NCI-H2107 treated with DMSO at 0.1 percent for 48 hours (cell line): Measurements from ENCODE around the gene ITK.

ENCODE experiments used
- DNase-seq: peaks from one replicate; lab custom pipeline; 2025; ENCODE audit not compliant: unreplicated experiment; lab: John Stamatoyannopoulos, UW

The ITK gene

DNA sequence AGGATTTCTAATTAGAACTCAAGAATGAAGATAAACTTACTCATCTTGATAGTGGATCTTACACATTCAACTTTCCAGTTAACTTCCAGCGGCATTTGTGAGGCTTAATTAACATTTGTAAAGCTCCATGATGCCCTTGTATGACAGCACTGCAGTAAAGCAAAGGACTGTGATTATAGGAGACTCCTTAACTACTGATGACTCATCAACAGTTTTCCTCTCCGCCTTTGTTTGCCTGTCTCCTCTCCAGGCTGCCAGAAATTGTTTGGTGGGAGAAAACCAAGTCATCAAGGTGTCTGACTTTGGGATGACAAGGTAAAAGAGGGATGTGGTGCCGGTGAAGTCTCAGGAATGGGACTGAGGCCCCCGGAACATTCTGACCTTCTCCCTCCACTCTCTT is 64.8 kb downstream of the ITK start:
- DNase-seq: no peak

DNA sequence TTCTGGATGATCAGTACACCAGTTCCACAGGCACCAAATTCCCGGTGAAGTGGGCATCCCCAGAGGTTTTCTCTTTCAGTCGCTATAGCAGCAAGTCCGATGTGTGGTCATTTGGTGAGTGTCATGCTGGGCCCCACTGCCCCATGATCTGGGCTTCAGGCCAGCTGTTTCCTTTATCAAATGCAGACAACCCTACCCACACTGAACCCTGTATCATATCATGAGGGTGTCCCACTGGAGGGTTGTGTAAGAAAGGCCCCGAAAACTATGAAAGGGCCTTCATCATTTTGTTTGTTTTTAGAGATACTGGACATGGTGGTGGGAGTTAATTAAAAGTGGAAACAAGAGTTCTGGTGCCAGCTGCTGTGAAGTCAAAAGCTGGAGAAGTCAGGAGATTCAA is 65.2 kb downstream of the ITK start:
- no peak for DNase-seq

GRCh38 chr5:157247267-157247666 is 66.6 kb downstream of the ITK start:
- DNase-seq: no peak

- DNase-seq: no peak
These were observed 68.3 kb downstream of the ITK start for GRCh38 chr5:157248821-157249470.

DNA sequence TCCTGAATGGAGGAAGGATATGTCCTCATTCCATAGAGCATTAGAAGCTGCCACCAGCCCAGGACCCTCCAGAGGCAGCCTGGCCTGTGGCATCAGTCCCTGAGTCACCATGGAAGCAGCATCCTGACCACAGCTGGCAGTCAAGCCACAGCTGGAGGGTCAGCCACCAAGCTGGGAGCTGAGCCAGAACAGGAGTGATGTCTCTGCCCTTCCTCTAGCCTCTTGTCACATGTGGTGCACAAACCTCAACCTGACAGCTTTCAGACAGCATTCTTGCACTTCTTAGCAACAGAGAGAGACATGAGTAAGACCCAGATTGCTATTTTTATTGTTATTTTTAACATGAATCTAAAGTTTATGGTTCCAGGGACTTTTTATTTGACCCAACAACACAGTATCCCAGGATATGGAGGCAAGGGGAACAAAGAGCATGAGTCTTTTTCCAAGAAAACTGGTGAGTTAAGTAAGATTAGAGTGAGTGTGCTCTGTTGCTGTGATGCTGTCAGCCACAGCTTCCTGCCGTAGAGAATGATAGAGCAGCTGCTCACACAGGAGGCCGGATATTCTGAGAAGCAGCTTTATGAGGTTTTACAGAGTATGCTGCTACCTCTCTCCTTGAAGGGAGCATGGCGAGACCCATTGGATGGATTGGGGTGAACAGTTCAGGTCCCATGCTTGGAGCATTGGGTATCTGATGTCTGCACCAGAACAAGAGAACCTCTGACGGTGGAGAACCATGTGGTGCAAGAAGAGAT is 72.2 kb downstream of the ITK start:
- no peak for DNase-seq

DNA sequence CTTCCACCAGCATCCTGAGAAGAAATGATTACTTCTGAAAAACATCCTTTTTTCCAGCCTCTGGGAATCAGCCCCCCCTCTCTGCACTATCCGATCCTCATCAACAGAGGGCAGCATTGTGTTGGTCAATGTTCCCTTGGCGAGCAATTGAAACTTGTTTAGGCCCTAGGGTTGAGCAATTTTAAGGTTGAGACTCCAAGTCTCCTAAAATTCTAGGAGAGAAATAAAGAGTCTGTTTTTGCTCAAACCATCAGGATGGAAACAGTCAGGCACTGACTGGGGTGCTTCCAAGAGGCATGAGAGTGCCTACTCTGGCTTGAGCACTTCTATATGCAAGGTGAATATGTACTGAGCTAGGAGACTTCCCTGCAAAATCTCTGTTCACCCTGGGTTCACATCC is 72.9 kb downstream of the ITK start:
- DNase-seq: peak; percentile 42

- DNase-seq: no peak
These were observed 77.8 kb downstream of the ITK start for GRCh38 chr5:157258450-157258849.

- DNase-seq: no peak
These were observed 79.1 kb downstream of the ITK start for GRCh38 chr5:157259699-157260098.

DNA sequence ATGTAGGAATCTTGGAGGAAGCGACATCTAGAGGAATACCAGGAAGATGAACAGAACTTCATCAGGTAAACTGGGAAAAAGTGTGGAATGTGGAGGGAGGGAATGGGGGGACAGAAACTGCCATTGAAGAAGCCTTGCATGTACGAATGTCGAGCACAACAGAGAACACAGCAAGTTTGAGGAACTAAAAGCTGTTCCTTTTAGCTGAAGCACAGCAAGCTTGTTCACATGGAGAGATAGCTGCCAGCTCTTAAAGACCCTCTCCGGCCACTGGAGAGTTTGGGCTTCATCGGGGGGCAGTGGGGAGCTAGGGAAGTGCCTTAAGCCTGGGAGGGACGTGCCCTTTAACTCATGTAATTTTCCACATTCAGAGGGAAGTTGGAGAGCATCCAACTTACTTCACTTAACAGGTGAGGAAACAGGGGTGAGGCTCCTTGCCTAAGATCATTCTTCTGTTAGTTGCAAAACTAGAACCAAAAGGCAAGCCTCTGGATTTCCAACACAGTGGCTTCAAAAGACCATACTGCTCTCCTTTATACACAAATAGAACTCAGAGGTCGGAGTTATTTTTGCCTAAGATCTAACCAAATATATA is 83.0 kb downstream of the ITK start:
- DNase-seq: no peak

DNA sequence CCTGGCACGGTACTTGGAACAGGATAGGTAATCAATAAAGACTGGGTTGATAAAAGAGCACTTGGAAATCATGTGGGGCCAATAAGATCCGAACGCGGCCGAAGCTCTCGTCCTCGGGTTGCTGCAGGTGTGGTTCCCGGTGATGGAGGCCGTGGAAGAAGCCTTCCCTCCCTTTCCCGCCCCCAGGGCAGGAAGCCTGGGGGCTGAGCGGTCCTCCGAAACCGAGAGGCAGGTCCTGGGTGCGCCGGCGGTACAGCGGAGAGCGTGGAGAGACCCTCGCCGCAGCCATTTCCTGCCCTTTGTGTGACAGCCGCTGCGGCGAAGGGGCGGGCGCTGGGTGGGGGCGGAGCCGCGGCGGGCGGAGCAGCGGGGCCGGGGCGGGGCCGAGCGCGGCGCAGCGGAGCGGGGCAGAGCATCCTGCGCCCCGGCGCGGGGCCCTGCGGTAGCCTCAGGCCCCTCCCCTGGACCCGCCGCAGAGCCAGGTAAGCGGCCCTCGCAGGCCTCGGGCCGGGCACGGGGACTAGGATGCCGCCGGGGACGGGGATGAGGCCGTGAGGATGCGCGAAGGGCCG is 85.2 kb downstream of the ITK start, which contains the start of gene CYFIP2:
TSS of gene CYFIP2 (plus strand) at position 410 of the 572 bp plus-strand sequence. CDS start 19,239 bp downstream, outside the sequence.
- no peak for DNase-seq

DNA sequence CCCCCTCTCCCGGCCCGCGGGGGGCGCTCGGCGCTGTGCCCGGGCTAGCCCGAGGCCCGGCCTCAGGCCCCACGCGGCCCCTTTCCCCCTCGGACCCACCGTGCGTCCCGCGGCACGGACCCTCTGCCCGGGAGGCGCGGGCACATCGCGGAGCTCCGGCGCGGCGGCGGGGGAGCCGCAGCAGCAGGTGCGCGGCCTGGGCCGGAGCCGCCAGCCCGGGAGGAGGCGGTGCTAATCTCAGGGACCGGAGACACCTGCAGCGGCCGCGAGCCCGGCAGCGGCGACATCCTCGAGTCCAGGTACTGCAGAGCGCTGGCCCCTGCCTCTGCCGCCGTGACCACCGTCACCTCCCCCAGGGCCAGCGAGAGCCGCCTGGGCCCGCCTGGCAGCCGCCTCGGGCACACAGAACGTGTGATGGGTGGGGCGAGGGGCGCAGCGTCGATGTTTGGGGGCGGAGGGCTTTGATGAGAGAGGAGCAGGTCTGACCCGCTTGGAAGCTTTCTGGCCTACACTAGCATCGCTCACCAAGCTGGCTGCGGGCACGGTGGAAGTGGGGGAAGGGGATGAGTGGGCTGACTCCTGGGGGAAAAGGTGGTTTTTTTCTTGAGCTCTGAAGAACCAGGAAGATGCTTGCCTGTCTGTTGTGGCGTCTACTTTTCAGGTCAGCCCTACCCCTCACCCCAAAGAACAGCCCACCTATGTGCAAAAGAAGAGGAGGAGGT is 85.8 kb downstream of the ITK start:
- DNase-seq: no peak

DNA sequence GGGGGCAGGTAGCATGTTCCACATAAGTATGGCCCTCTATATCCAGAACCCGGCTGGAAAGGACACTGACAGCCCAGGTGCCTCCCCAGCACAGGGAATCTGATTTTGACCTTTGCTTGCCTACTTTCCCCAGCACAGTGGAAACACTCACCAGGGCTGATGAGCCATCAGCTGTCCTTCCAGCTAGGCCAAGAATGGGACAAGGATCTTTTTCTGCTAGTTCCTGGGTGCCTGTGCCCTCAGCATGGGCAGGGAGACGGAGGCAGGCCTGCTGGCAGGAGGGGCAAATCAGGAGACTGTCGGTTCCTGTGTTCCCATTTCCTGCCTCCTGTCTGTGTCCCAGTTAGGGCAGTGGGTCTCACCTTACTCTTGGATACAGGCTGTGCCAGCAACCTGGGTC is 86.4 kb downstream of the ITK start:
- DNase-seq: no peak

GRCh38 chr5:157267761-157268480 is 87.3 kb downstream of the ITK start:
- DNase-seq: no peak

- peak; percentile 64 for DNase-seq
These were observed 88.6 kb downstream of the ITK start for GRCh38 chr5:157269165-157269671.

DNA sequence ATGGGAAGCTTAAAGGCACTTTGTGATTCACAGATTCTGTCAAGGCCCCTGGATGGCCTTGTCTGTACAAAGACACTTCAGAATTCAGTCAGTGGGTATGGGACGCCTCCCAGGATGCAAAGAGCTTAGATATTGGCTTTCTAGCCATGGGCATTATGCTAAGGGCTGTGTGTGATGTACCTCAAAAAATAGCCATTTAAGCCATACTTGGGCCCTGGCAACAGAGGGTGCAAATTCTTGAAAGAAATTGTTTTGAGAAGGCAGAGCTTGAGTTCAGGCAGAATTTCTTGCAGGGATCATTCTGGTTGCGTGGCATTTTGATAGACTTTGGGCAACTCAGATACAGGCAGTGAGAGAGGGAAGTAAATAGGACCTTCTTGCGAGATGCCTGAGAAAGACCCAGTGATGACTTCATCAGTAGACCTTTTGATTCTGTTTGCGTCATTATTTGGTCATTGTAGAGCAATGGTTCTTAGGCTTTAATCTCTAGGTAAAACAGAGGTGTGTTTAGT is 89.2 kb downstream of the ITK start:
- no peak for DNase-seq

DNA sequence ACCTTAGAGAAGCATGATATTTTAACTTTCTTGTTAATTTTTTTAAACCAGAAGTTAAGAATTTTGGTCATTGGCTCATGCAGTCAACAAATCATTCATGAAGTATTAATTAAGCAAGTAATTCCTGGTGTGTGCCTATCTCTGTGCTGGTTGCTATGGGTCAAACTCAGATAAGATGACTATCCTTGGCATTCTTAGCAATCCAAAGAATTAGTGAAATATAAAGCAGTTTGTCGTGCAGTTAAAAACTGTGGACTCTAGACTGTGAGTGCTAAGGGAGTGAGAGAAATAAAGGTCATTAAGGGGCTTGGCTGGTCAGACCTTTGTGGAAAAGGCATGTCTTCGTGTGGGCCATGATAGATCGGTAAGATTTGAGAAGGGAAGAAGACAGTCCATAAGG is 90.1 kb downstream of the ITK start:
- DNase-seq: no peak

- DNase-seq: peak; percentile 49
These were observed 91.2 kb downstream of the ITK start for GRCh38 chr5:157271740-157272271.

- DNase-seq: no peak
These were observed 92.5 kb downstream of the ITK start for GRCh38 chr5:157273131-157273556.

DNA sequence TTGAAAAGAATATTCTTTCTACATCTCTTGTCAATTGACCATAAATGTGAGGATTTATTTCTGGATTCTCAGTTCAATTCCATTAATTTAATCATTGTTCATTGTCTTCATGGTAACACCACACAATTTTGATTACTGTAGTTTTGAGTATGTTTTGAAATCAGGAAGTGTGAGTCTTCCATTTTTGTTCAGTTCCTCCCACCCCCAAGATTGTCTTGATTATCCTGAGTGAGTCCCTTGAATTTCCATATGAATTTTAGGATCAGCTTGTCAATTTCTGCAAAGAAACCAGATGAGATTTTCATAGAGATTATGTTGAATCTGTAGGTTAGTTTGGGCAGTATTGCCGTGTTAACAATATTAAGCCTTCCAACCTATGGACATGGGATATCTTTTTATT is 94.8 kb downstream of the ITK start:
- no peak for DNase-seq
